HEK293 (cell line): ENCODE measurements around the gene CROCC.

Experiments
- BCL11B ChIP-seq: fragments of 450-650 bp; formaldehyde crosslinking; IDR thresholded peaks from 2 replicates; pipeline ENCODE4 v1.5.1; 2016; ENCODE audit warnings: low read depth, missing biosample characterization, missing genetic modification characterization
- HOXC10 ChIP-seq: sonication (generic); formaldehyde crosslinking; IDR thresholded peaks from 2 replicates; pipeline ENCODE4 v1.8.1; 2023; ENCODE audit warnings: mild to moderate bottlenecking, missing genetic modification reagents
- MYNN ChIP-seq: fragments of 450-650 bp; formaldehyde crosslinking; IDR thresholded peaks from 2 replicates; pipeline ENCODE4 v1.5.1; 2016; ENCODE audit warnings: missing biosample characterization, missing genetic modification characterization, borderline replicate concordance
- PRDM1 ChIP-seq: fragments of 450-650 bp; formaldehyde crosslinking; IDR thresholded peaks from 2 replicates; pipeline ENCODE4; 2016; ENCODE audit warnings: missing biosample characterization, missing genetic modification characterization
- SETDB1 ChIP-seq: IDR thresholded peaks from one replicate; pipeline ENCODE4 v1.6.1; 2017; ENCODE audit warnings: mild to moderate bottlenecking, low read length, moderate library complexity, mixed read lengths; ENCODE audit not compliant: insufficient read length
- SP7 ChIP-seq: fragments of 450-650 bp; formaldehyde crosslinking; IDR thresholded peaks from 2 replicates; pipeline ENCODE4 v1.5.1; 2016; ENCODE audit warnings: missing biosample characterization, missing genetic modification characterization
- ZFHX2 ChIP-seq: fragments of 450-650 bp; formaldehyde crosslinking; conservative IDR thresholded peaks from 2 replicates; pipeline ENCODE4 v1.5.1; 2016; ENCODE audit warnings: missing biosample characterization, missing genetic modification characterization
- ZFP69B ChIP-seq: fragments of 450-650 bp; formaldehyde crosslinking; IDR thresholded peaks from 2 replicates; pipeline ENCODE4 v1.5.1; 2016; ENCODE audit warnings: missing biosample characterization, missing genetic modification characterization
- ZNF112 ChIP-seq: fragments of 450-650 bp; formaldehyde crosslinking; IDR thresholded peaks from 2 replicates; pipeline ENCODE4 v1.5.0; 2017; ENCODE audit warnings: missing biosample characterization, missing genetic modification characterization
- ZNF138 ChIP-seq: fragments of 450-650 bp; formaldehyde crosslinking; IDR thresholded peaks from 2 replicates; pipeline ENCODE4 v1.5.1; 2016; ENCODE audit warnings: missing biosample characterization, missing genetic modification characterization, borderline replicate concordance
- ZNF155 ChIP-seq: fragments of 450-650 bp; formaldehyde crosslinking; IDR thresholded peaks from 2 replicates; pipeline ENCODE4 v1.5.1; 2016; ENCODE audit warnings: missing biosample characterization, missing genetic modification characterization
- ZNF16 ChIP-seq: fragments of 450-650 bp; formaldehyde crosslinking; IDR thresholded peaks from 2 replicates; pipeline ENCODE4 v1.5.1; 2016; ENCODE audit warnings: low read depth, missing biosample characterization, missing genetic modification characterization
- ZNF18 ChIP-seq: fragments of 450-650 bp; formaldehyde crosslinking; IDR thresholded peaks from 2 replicates; pipeline ENCODE4 v1.5.1; 2016; ENCODE audit warnings: missing biosample characterization, missing genetic modification characterization
- ZNF2 ChIP-seq: fragments of 450-650 bp; formaldehyde crosslinking; IDR thresholded peaks from 2 replicates; pipeline ENCODE4 v1.5.1; 2016; ENCODE audit warnings: missing biosample characterization, missing genetic modification characterization
- ZNF335 ChIP-seq: fragments of 450-650 bp; formaldehyde crosslinking; conservative IDR thresholded peaks from 2 replicates; pipeline ENCODE4 v1.5.1; 2016; ENCODE audit warnings: missing biosample characterization, missing genetic modification characterization
- ZNF404 ChIP-seq: fragments of 450-650 bp; formaldehyde crosslinking; IDR thresholded peaks from 2 replicates; pipeline ENCODE4 v1.5.1; 2017; ENCODE audit warnings: missing biosample characterization, missing genetic modification characterization
- ZNF548 ChIP-seq: fragments of 450-650 bp; formaldehyde crosslinking; IDR thresholded peaks from 2 replicates; pipeline ENCODE4 v1.5.1; 2016; ENCODE audit warnings: missing biosample characterization, missing genetic modification characterization
- ZNF549 ChIP-seq: fragments of 450-650 bp; IDR thresholded peaks from 2 replicates; pipeline ENCODE4 v1.5.1; 2018; ENCODE audit warnings: missing biosample characterization, missing genetic modification characterization, mild to moderate bottlenecking, inconsistent platforms, moderate library complexity
- ZNF555 ChIP-seq: fragments of 450-650 bp; formaldehyde crosslinking; conservative IDR thresholded peaks from 2 replicates; pipeline ENCODE4 v1.5.1; 2017; ENCODE audit warnings: missing biosample characterization, mild to moderate bottlenecking, missing genetic modification characterization, inconsistent platforms
- ZNF561 ChIP-seq: fragments of 450-650 bp; IDR thresholded peaks from 2 replicates; pipeline ENCODE4 v1.5.1; 2018; ENCODE audit warnings: missing biosample characterization, missing genetic modification characterization, borderline replicate concordance
- ZNF621 ChIP-seq: fragments of 450-650 bp; formaldehyde crosslinking; IDR thresholded peaks from 2 replicates; pipeline ENCODE4 v1.5.1; 2017; ENCODE audit warnings: missing biosample characterization, missing genetic modification characterization
- ZNF624 ChIP-seq: fragments of 450-650 bp; formaldehyde crosslinking; IDR thresholded peaks from 2 replicates; pipeline ENCODE4 v1.5.1; 2017; ENCODE audit warnings: missing biosample characterization, missing genetic modification characterization
- ZNF677 ChIP-seq: fragments of 450-650 bp; IDR thresholded peaks from 2 replicates; pipeline ENCODE4 v1.5.0; 2018; ENCODE audit warnings: missing biosample characterization, mild to moderate bottlenecking, missing genetic modification characterization, moderate library complexity
- ZNF747 ChIP-seq: fragments of 450-650 bp; formaldehyde crosslinking; IDR thresholded peaks from 2 replicates; pipeline ENCODE4 v1.5.1; 2016; ENCODE audit warnings: missing biosample characterization, missing genetic modification characterization
- ZSCAN23 ChIP-seq: fragments of 450-650 bp; formaldehyde crosslinking; IDR thresholded peaks from 2 replicates; pipeline ENCODE4 v1.5.1; 2016; ENCODE audit warnings: missing biosample characterization, missing genetic modification characterization
- TF ChIP-seq, protein P1 (sequence below): fragments of 450-650 bp; formaldehyde crosslinking; IDR thresholded peaks from 2 replicates; pipeline ENCODE4 v1.5.1; 2017; ENCODE audit warnings: missing biosample characterization, missing genetic modification characterization
- TF ChIP-seq, protein P2 (sequence below): fragments of 450-650 bp; formaldehyde crosslinking; IDR thresholded peaks from 2 replicates; pipeline ENCODE4 v1.5.0; 2017; ENCODE audit warnings: missing biosample characterization, missing genetic modification characterization, borderline replicate concordance
- TF ChIP-seq, protein P3 (sequence below): fragments of 450-650 bp; formaldehyde crosslinking; IDR thresholded peaks from 2 replicates; pipeline ENCODE4 v1.5.1; 2017; ENCODE audit warnings: missing biosample characterization, missing genetic modification characterization
- TF ChIP-seq, protein P4 (sequence below): fragments of 450-650 bp; formaldehyde crosslinking; IDR thresholded peaks from 2 replicates; pipeline ENCODE4 v1.5.1; 2017; ENCODE audit warnings: missing biosample characterization, mild to moderate bottlenecking, missing genetic modification characterization, moderate library complexity
- TF ChIP-seq, protein P5 (sequence below): fragments of 450-650 bp; formaldehyde crosslinking; IDR thresholded peaks from 2 replicates; pipeline ENCODE4 v1.5.1; 2016; ENCODE audit warnings: missing biosample characterization, missing genetic modification characterization

The CROCC gene

DNA sequence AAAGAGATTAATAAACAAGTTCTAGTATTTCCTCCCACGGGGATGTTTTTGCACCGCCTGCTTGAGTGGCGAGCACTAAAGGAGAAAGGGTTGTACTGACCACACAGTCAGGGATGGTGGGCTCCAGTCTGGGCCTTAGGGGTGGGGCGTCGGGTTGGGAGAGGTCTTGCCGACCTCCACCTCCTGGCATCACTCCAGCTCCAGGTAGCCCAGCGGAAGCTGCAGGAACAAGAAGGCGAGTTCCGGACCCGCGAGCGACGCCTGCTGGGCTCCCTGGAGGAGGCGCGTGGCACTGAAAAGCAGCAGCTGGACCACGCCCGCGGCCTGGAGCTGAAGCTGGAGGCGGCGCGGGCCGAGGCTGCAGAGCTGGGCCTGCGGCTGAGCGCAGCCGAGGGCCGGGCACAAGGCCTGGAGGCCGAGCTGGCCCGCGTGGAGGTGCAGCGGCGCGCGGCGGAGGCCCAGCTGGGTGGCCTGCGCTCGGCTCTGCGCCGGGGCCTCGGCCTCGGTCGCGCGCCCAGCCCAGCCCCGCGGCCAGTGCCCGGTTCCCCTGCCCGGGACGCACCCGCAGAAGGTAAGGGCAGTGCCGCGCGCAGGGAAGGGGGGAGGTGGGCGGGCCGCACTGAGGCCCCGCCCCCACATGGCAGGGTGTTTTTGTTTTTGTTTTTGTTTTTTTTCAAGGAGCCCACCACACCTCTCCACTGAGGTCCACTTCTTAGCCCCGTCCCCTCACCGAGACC is 39.0 kb downstream of the CROCC start (continued):
- TF ChIP-seq ZNF18 (tag by site-specific recombination) (no peak), ZNF747 (tag by site-specific recombination) (no peak), ZNF548 (no peak), ZNF555 (tag by site-specific recombination) (no peak), ZNF112 (tag by site-specific recombination) (no peak), ZSCAN23 (tag by site-specific recombination) (no peak), ZFHX2 (tag by site-specific recombination) (peak; percentile 53), ZFP69B (tag by site-specific recombination) (no peak), ZNF561 (no peak), ZNF335 (tag by site-specific recombination) (peak; percentile 88), SP7 (tag by site-specific recombination) (peak; percentile 40; the same call in 1 of the 2 replicates), ZNF677 (tag by site-specific recombination) (no peak), PRDM1 (no peak), ZNF16 (tag by site-specific recombination) (no peak), ZNF621 (tag by site-specific recombination) (no peak), ZNF2 (tag by site-specific recombination) (0 out of 2 replicates have a peak, but pooled peaks have one; percentile 18), MYNN (tag by site-specific recombination) (no peak), ZNF624 (tag by site-specific recombination) (no peak), SETDB1 (no peak), HOXC10 (CRISPR knock-in tag) (no peak), ZNF155 (tag by site-specific recombination) (no peak), BCL11B (tag by site-specific recombination) (no peak), ZNF549 (no peak), ZNF138 (tag by site-specific recombination) (no peak), ZNF404 (tag by site-specific recombination) (no peak)
- TF ChIP-seq, protein P1, sequence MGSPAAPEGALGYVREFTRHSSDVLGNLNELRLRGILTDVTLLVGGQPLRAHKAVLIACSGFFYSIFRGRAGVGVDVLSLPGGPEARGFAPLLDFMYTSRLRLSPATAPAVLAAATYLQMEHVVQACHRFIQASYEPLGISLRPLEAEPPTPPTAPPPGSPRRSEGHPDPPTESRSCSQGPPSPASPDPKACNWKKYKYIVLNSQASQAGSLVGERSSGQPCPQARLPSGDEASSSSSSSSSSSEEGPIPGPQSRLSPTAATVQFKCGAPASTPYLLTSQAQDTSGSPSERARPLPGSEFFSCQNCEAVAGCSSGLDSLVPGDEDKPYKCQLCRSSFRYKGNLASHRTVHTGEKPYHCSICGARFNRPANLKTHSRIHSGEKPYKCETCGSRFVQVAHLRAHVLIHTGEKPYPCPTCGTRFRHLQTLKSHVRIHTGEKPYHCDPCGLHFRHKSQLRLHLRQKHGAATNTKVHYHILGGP: no peak
- TF ChIP-seq, protein P2, sequence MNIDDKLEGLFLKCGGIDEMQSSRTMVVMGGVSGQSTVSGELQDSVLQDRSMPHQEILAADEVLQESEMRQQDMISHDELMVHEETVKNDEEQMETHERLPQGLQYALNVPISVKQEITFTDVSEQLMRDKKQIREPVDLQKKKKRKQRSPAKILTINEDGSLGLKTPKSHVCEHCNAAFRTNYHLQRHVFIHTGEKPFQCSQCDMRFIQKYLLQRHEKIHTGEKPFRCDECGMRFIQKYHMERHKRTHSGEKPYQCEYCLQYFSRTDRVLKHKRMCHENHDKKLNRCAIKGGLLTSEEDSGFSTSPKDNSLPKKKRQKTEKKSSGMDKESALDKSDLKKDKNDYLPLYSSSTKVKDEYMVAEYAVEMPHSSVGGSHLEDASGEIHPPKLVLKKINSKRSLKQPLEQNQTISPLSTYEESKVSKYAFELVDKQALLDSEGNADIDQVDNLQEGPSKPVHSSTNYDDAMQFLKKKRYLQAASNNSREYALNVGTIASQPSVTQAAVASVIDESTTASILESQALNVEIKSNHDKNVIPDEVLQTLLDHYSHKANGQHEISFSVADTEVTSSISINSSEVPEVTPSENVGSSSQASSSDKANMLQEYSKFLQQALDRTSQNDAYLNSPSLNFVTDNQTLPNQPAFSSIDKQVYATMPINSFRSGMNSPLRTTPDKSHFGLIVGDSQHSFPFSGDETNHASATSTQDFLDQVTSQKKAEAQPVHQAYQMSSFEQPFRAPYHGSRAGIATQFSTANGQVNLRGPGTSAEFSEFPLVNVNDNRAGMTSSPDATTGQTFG (tag by site-specific recombination): no peak
- TF ChIP-seq, protein P3, sequence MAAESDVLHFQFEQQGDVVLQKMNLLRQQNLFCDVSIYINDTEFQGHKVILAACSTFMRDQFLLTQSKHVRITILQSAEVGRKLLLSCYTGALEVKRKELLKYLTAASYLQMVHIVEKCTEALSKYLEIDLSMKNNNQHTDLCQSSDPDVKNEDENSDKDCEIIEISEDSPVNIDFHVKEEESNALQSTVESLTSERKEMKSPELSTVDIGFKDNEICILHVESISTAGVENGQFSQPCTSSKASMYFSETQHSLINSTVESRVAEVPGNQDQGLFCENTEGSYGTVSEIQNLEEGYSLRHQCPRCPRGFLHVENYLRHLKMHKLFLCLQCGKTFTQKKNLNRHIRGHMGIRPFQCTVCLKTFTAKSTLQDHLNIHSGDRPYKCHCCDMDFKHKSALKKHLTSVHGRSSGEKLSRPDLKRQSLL (tag by site-specific recombination): no peak
- TF ChIP-seq, protein P4, sequence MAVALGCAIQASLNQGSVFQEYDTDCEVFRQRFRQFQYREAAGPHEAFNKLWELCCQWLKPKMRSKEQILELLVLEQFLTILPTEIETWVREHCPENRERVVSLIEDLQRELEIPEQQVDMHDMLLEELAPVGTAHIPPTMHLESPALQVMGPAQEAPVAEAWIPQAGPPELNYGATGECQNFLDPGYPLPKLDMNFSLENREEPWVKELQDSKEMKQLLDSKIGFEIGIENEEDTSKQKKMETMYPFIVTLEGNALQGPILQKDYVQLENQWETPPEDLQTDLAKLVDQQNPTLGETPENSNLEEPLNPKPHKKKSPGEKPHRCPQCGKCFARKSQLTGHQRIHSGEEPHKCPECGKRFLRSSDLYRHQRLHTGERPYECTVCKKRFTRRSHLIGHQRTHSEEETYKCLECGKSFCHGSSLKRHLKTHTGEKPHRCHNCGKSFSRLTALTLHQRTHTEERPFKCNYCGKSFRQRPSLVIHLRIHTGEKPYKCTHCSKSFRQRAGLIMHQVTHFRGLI (tag by site-specific recombination): no peak
- TF ChIP-seq, protein P5, sequence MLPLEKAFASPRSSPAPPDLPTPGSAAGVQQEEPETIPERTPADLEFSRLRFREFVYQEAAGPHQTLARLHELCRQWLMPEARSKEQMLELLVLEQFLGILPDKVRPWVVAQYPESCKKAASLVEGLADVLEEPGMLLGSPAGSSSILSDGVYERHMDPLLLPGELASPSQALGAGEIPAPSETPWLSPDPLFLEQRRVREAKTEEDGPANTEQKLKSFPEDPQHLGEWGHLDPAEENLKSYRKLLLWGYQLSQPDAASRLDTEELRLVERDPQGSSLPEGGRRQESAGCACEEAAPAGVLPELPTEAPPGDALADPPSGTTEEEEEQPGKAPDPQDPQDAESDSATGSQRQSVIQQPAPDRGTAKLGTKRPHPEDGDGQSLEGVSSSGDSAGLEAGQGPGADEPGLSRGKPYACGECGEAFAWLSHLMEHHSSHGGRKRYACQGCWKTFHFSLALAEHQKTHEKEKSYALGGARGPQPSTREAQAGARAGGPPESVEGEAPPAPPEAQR (tag by site-specific recombination): no peak
